Measurements from ENCODE around the gene KCNIP4. TPM values are rescaled to one million over a fixed set of nuclear protein-coding genes. Genes with fewer than 3 reads are reported as not detected.

The KCNIP4 gene
- total RNA-seq, 1 donor from 2014 or later = not detected

DNA sequence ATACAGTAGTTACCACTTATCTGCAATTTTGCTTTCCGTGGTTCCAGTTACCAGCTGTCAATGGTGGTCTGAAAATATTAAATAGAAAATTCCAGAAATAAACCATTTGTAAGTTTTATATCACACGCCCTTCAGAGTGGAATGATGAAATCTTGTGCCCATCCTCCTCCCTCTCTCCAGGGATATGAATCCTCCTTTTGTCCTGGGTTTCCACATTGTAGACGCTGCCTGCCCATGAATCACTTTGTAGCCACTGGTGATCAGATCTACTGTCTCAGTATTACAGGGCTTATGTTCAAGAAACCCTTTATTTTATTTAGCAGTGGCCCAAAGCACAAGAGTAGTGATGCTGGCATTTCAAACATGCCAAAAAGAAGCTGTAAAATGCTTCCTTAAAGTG is 198.6 kb downstream of the KCNIP4 start:
- no peak for DNase-seq
- H3K9me3 Mint-ChIP-seq = no peaks in the 10 kb centered on the region
- H3K27ac Mint-ChIP-seq = no peak overlapping the region
- H3K36me3 Mint-ChIP-seq (ENCODE audit: low read depth) = no peaks in the 10 kb centered on the region
- H3K4me3 Mint-ChIP-seq = no peak overlapping the region
- intact Hi-C loops (cut with micrococcal nuclease) = no loop called here
- no peaks in the 10 kb centered on the region for H3K4me1 Mint-ChIP-seq
- H3K27me3 Mint-ChIP-seq = no peaks in the 10 kb centered on the region

DNA sequence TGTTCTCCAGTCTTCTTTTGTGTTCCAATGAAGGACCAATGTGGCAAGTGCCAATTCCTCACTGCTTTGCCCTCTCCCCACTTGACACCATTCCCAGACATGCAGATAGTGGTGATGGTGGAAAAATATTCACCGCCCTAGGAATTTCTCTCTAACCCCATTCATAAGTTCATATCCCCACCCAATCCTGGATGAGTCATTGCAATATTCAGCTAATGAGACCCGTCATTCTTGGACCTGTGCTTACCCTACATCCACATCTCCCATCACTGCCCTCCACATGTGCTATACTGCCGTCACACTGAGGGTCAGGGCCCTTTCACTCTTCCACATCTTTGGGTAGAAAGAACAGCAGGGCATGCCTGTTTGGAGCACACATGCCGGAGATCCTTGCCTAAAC is 199.2 kb downstream of the KCNIP4 start:
- Mint-ChIP-seq H3K36me3 (ENCODE audit: low read depth) (no peaks in the 10 kb centered on the region), H3K27me3 (no peaks in the 10 kb centered on the region), H3K4me1 (no peaks in the 10 kb centered on the region), H3K9me3 (no peaks in the 10 kb centered on the region), H3K4me3 (no peak overlapping the region), H3K27ac (no peak overlapping the region)
- intact Hi-C loops (cut with micrococcal nuclease) = no loop called here
- DNase-seq = no peak

- no peak overlapping the region for H3K27ac Mint-ChIP-seq
- H3K27me3 Mint-ChIP-seq = no peaks in the 10 kb centered on the region
- no peaks in the 10 kb centered on the region for H3K4me1 Mint-ChIP-seq
- H3K4me3 Mint-ChIP-seq = no peak overlapping the region
- intact Hi-C loops (cut with micrococcal nuclease) = no loop called here
- H3K9me3 Mint-ChIP-seq = no peaks in the 10 kb centered on the region
- DNase-seq = no peak
- H3K36me3 Mint-ChIP-seq (ENCODE audit: low read depth) = no peaks in the 10 kb centered on the region
Observed at GRCh38 chr4:21744046-21744445, 204.5 kb downstream of the KCNIP4 start.

DNA sequence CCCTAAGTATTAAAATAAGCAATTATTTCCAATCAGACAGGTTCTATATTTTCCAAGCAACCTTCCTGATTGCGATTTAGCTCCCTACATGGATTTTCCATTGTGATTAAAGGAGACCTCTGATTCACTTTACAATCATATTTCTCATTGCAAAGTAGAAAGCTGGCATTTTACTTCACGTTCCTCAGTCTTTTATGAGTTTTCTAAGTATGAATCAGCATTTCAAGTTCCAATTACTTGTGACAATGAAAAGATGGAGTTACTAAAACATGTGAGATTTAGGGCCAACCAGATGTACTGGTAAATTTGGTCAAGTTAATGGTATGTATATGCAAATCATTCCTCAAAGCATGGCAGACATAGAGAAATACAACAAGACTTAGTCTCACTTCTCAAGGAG is 206.2 kb downstream of the KCNIP4 start:
- H3K27ac Mint-ChIP-seq = no peak overlapping the region
- H3K9me3 Mint-ChIP-seq = no peaks in the 10 kb centered on the region
- H3K27me3 Mint-ChIP-seq = no peaks in the 10 kb centered on the region
- DNase-seq = no peak
- H3K4me3 Mint-ChIP-seq = no peak overlapping the region
- H3K4me1 Mint-ChIP-seq = no peaks in the 10 kb centered on the region
- no peaks in the 10 kb centered on the region for H3K36me3 Mint-ChIP-seq (ENCODE audit: low read depth)
- intact Hi-C loops (cut with micrococcal nuclease) = no loop called here

- intact Hi-C loops (cut with micrococcal nuclease) = no loop called here
- no peaks in the 10 kb centered on the region for H3K9me3 Mint-ChIP-seq
- H3K27me3 Mint-ChIP-seq = no peaks in the 10 kb centered on the region
- H3K4me3 Mint-ChIP-seq = no peak overlapping the region
- DNase-seq = no peak
- H3K36me3 Mint-ChIP-seq (ENCODE audit: low read depth) = no peaks in the 10 kb centered on the region
- H3K4me1 Mint-ChIP-seq = no peaks in the 10 kb centered on the region
- no peak overlapping the region for H3K27ac Mint-ChIP-seq
Observed at GRCh38 chr4:21738821-21739220, 209.8 kb downstream of the KCNIP4 start.

- H3K36me3 Mint-ChIP-seq (ENCODE audit: low read depth) = no peaks in the 10 kb centered on the region
- H3K27ac Mint-ChIP-seq = no peak overlapping the region
- no peak for DNase-seq
- H3K9me3 Mint-ChIP-seq = no peaks in the 10 kb centered on the region
- no peaks in the 10 kb centered on the region for H3K27me3 Mint-ChIP-seq
- intact Hi-C loops (cut with micrococcal nuclease) = no loop called here
- H3K4me3 Mint-ChIP-seq = no peak overlapping the region
- H3K4me1 Mint-ChIP-seq = no peaks in the 10 kb centered on the region
Observed at GRCh38 chr4:21735866-21736265, 212.7 kb downstream of the KCNIP4 start.

DNA sequence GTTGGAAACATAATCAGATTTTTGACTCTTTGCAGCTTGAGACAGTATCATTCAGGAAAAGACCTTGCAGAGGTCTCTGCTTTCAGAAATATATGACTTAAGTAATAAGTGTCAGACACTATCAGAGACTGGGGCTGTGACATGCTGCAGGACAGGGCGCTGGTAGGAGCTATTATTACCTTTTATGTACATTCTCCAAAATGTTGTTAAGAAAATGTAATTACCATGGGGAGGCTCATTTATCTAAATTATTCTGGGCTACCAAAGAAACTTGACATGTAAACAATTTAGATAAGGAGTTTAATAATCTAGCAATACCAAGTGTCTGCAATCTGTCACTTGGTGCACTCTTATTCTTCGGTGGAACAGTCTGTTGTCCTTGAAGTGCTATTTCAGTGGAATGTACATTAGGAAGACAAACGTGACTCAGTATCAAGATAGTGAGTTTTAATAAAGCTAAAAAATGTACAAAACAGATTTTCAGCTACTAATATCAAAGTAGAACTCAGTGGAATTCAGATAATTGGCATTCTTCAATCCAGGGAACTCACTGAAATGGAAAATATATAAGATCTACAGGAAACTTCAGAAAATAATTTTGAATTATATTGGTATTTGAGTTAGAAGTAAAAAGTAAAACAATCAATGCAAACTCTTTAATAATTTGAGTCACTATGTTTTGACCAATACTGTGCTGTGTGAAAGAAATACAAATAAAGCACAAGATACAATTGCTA is 214.5 kb downstream of the KCNIP4 start:
- Mint-ChIP-seq H3K4me1 (no peaks in the 10 kb centered on the region), H3K27me3 (no peaks in the 10 kb centered on the region), H3K27ac (no peak overlapping the region), H3K36me3 (ENCODE audit: low read depth) (no peaks in the 10 kb centered on the region), H3K9me3 (no peaks in the 10 kb centered on the region), H3K4me3 (no peak overlapping the region)
- DNase-seq = no peak
- intact Hi-C loops (cut with micrococcal nuclease) = no loop called here

DNA sequence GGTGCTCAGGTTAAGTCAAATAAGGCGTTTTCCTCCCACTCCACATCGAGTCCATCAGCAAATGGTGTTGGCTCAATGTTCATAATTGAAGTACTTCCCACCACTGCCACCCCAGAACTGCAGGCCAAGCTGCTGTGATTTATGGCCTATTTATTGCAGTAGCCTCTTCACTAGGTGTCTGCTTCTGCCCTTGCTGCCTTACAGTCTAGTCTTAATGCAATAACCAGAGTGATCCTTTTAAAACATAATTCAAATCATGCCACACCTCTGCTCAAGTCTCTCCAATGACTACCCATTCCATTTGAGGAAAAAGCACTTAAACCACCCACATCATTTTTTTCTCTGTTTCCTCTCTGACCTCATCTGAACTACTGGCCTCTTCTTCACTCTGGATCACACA is 220.3 kb downstream of the KCNIP4 start:
- no peaks in the 10 kb centered on the region for H3K36me3 Mint-ChIP-seq (ENCODE audit: low read depth)
- H3K27ac Mint-ChIP-seq = no peak overlapping the region
- H3K4me3 Mint-ChIP-seq = no peak overlapping the region
- no peak for DNase-seq
- intact Hi-C loops (cut with micrococcal nuclease) = no loop called here
- H3K9me3 Mint-ChIP-seq = no peaks in the 10 kb centered on the region
- no peaks in the 10 kb centered on the region for H3K27me3 Mint-ChIP-seq
- H3K4me1 Mint-ChIP-seq = no peaks in the 10 kb centered on the region

- H3K4me3 Mint-ChIP-seq = no peak overlapping the region
- no peaks in the 10 kb centered on the region for H3K36me3 Mint-ChIP-seq (ENCODE audit: low read depth)
- no peak for DNase-seq
- no peak overlapping the region for H3K27ac Mint-ChIP-seq
- intact Hi-C loops (cut with micrococcal nuclease) = no loop called here
- no peaks in the 10 kb centered on the region for H3K4me1 Mint-ChIP-seq
- no peaks in the 10 kb centered on the region for H3K9me3 Mint-ChIP-seq
- H3K27me3 Mint-ChIP-seq = no peaks in the 10 kb centered on the region
Observed at GRCh38 chr4:21726255-21726815, 222.2 kb downstream of the KCNIP4 start.

DNA sequence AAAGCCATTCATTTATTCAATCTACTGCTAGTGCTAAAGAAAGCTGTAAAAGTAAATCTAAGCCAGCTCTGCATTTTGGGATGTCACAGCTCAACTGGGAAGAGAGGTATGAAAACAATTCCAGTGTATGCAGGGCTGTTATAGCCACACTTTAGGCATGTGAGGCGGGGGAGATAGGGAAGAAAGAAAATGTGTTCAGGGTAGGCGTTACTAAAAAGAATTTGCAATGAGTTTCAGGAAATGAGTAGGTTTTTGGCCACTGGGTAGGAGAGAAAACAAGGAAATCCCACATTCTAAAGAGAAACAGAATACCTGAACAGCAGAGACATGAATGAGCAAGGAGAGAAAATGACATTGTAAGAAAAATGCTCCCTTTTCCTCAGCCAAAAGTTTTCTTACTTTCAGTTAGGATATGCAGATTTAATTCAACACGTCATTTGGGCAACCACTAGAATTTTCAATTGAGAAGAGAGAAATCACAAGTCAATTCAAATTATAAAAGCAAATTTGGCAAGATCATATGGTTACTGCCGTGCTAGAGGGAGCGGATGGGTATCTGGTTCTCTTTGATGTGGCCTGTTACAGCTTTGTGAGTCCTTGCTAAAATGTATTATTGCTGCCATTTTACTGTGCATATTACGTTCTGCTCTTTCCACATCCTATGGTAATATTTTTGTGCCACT is 226.3 kb downstream of the KCNIP4 start:
- Mint-ChIP-seq H3K27me3 (no peaks in the 10 kb centered on the region), H3K4me3 (no peak overlapping the region), H3K4me1 (no peaks in the 10 kb centered on the region), H3K27ac (no peak overlapping the region), H3K9me3 (no peaks in the 10 kb centered on the region), H3K36me3 (ENCODE audit: low read depth) (no peaks in the 10 kb centered on the region)
- intact Hi-C loops (cut with micrococcal nuclease) = no loop called here
- DNase-seq = no peak

- intact Hi-C loops (cut with micrococcal nuclease) = no loop called here
- no peak overlapping the region for H3K4me3 Mint-ChIP-seq
- no peaks in the 10 kb centered on the region for H3K36me3 Mint-ChIP-seq (ENCODE audit: low read depth)
- no peaks in the 10 kb centered on the region for H3K9me3 Mint-ChIP-seq
- H3K27ac Mint-ChIP-seq = no peak overlapping the region
- no peak for DNase-seq
- no peaks in the 10 kb centered on the region for H3K4me1 Mint-ChIP-seq
- H3K27me3 Mint-ChIP-seq = no peaks in the 10 kb centered on the region
Observed at GRCh38 chr4:21716531-21716930, 232.0 kb downstream of the KCNIP4 start.

DNA sequence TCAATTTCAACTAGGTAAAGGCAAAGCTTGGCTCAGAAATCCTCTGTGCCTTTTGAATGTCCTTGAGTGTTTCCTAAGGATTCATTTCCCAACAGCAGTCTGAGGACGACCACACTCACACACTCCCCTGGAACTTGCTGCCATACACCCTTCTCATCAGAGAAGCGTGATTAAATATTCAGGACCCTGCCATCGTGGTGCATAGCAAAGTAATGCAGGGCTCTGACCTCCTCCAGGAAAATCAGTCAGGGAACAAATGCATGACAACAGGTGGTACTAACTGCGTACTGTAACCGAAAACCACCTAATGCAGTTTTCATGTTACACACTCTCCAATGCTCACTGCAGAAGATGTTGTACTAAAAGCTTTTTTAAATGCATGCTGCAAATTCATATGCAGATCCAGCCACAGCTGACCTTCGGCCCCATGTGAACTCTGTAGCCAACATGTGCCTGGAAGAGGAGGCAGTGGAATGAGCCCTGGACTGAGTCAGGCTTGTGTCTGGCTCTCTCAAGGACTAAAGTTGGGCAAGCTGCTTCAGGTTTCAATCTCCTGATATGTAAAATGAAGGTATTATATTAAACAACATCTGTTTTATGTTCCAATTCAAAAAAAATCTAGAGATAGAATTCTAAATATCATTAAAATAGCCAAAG is 238.3 kb downstream of the KCNIP4 start:
- Mint-ChIP-seq H3K4me1 (no peaks in the 10 kb centered on the region), H3K4me3 (no peak overlapping the region)

DNA sequence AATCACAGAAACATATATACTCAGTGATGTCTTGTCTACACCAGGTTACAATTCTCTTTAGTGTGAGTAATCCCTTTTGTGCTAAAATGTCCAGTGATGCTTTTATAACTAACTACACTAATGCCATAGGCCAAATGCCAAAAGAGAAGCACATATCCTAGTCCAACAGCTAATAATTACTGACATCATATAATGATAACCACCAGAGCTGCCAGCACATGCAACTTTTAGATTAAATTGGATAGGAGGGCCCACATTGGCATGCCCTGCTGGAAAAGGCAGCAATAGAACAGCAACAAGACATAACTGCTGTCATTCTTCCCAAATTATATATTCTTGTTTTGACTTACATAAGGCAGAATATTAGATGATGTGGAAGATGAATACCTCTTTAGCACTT is 238.8 kb downstream of the KCNIP4 start:
- H3K36me3 Mint-ChIP-seq (ENCODE audit: low read depth) = no peaks in the 10 kb centered on the region
- no peak overlapping the region for H3K27ac Mint-ChIP-seq
- H3K4me3 Mint-ChIP-seq = no peak overlapping the region
- intact Hi-C loops (cut with micrococcal nuclease) = no loop called here
- H3K9me3 Mint-ChIP-seq = no peaks in the 10 kb centered on the region
- DNase-seq = no peak
- H3K27me3 Mint-ChIP-seq = no peaks in the 10 kb centered on the region
- no peaks in the 10 kb centered on the region for H3K4me1 Mint-ChIP-seq

More for the DNA sequence above, 238.3 kb downstream of the KCNIP4 start:
- Mint-ChIP-seq H3K27ac (no peak overlapping the region), H3K27me3 (no peaks in the 10 kb centered on the region), H3K36me3 (ENCODE audit: low read depth) (no peaks in the 10 kb centered on the region), H3K9me3 (no peaks in the 10 kb centered on the region)
- DNase-seq = no peak
- intact Hi-C loops (cut with micrococcal nuclease) = no loop called here

DNA sequence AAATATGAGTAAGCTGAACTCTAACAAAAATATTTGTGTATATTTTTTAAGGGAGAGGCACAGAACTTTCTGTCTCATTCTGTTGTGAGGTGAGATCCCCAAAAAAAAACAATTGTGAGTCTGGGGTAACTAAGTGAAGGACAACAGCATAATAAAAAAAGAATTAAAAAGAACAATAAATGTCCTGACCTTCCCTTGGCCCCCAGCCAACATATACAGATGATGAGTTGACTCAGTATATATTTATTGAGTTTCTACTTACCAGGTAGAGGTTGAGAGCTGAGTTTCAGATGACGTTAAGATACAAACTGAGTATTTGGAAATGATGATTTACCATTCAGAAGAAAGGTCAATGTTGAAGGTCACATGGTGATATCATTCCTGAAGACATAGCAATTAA is 239.5 kb downstream of the KCNIP4 start:
- Mint-ChIP-seq H3K4me1 (no peaks in the 10 kb centered on the region), H3K4me3 (no peak overlapping the region), H3K27ac (no peak overlapping the region), H3K27me3 (no peaks in the 10 kb centered on the region), H3K36me3 (ENCODE audit: low read depth) (no peaks in the 10 kb centered on the region), H3K9me3 (no peaks in the 10 kb centered on the region)
- intact Hi-C loops (cut with micrococcal nuclease) = no loop called here
- DNase-seq = no peak

Measured in activated CD4-positive, alpha-beta T cell treated with anti-CD3 and anti-CD28 coated beads, Interleukin-2, amount 10 ng/mL, durations not matched to agents 24 days and 14 days (primary cell).